Measurements from ENCODE around the gene KDM2A. TPM values are rescaled to one million over a fixed set of nuclear protein-coding genes. Genes with fewer than 3 reads are reported as not detected.

The KDM2A gene
- total and polyA plus RNA-seq, 2 of the 13 experiments (the other 11 are each of a cell fraction or from before 2014, with no cell fraction given): 31.3 to 31.4 TPM

DNA sequence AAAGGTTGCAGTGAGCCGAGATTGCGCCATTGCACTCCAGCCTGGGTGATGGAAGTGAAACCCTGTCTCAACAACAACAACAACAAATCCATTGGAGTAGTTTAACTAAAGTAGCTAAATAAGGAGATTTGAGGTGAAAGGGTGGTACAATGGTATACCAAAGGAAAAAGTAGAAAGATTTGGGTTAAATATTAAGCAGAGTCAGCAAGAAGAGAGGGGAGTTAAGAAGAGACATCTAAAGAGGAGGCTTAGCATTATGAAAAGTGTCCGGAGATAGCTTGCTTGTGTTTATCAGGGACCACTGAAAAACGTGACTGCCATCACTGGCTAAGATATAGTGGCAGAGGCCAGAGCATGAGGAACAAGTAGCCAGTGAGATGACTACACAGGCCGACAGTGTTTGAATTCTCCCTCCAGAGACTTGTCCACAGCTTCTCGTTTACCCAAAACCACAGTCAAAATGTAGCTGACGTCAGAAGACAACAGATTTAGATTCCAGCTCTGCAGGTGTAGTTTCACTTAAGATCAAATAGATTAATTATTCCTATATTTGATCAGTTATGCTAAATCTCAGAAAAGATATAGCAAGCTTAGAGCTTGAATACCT lies 114.6 kb downstream of the KDM2A start (continued):
- TF ChIP-seq KAT7 (CRISPR knock-in tag; IDR thresholded peaks at IDR 0.05; ENCODE audit: borderline replicate concordance): no peak
- TF ChIP-seq CEBPG (CRISPR knock-in tag; IDR thresholded peaks at IDR 0.05): peak; percentile 38; the same call in 1 of the 2 replicates
- TF ChIP-seq CHD4 (IDR thresholded peaks at IDR 0.05; ENCODE audit: borderline replicate concordance, low read length): no peak
- TF ChIP-seq ZNF713 (CRISPR knock-in tag; IDR thresholded peaks at IDR 0.05): no peak
- TF ChIP-seq MAFK (conservative IDR thresholded peaks at IDR 0.05 in 1 of 2, IDR thresholded peaks at IDR 0.05 in 1 of 2; ENCODE audit: low read length in 2 of 2): peak; percentile 63 to 83; a peak in 3 of 4 replicates
- no peak for TF ChIP-seq ZNF34 (CRISPR knock-in tag; IDR thresholded peaks at IDR 0.05; ENCODE audit: borderline replicate concordance)
- TF ChIP-seq SRSF1 (optimal IDR thresholded peaks at IDR 0.05; ENCODE audit: low read depth, low read length): no peak
- no peak for TF ChIP-seq FOXA1 (IDR thresholded peaks at IDR 0.05)
- TF ChIP-seq FOXA1 (CRISPR knock-in tag; IDR thresholded peaks at IDR 0.05): no peak
- no peak for TF ChIP-seq MXI1 (IDR thresholded peaks at IDR 0.05; ENCODE audit: borderline replicate concordance, low read depth, low read length)
- TF ChIP-seq MATR3 (CRISPR knock-in tag; IDR thresholded peaks at IDR 0.05): no peak
- TF ChIP-seq, protein P1, sequence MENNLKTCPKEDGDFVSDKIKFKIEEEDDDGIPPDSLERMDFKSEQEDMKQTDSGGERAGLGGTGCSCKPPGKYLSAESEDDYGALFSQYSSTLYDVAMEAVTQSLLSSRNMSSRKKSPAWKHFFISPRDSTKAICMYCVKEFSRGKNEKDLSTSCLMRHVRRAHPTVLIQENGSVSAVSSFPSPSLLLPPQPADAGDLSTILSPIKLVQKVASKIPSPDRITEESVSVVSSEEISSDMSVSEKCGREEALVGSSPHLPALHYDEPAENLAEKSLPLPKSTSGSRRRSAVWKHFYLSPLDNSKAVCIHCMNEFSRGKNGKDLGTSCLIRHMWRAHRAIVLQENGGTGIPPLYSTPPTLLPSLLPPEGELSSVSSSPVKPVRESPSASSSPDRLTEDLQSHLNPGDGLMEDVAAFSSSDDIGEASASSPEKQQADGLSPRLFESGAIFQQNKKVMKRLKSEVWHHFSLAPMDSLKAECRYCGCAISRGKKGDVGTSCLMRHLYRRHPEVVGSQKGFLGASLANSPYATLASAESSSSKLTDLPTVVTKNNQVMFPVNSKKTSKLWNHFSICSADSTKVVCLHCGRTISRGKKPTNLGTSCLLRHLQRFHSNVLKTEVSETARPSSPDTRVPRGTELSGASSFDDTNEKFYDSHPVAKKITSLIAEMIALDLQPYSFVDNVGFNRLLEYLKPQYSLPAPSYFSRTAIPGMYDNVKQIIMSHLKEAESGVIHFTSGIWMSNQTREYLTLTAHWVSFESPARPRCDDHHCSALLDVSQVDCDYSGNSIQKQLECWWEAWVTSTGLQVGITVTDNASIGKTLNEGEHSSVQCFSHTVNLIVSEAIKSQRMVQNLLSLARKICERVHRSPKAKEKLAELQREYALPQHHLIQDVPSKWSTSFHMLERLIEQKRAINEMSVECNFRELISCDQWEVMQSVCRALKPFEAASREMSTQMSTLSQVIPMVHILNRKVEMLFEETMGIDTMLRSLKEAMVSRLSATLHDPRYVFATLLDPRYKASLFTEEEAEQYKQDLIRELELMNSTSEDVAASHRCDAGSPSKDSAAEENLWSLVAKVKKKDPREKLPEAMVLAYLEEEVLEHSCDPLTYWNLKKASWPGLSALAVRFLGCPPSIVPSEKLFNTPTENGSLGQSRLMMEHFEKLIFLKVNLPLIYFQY (CRISPR knock-in tag; IDR thresholded peaks at IDR 0.05; ENCODE audit: borderline replicate concordance): no peak
- no peak for TF ChIP-seq YEATS4 (CRISPR knock-in tag; IDR thresholded peaks at IDR 0.05; ENCODE audit: borderline replicate concordance)
- TF ChIP-seq MAFF (IDR thresholded peaks at IDR 0.05; ENCODE audit: low read depth, low read length): peak; percentile 75
- no peak for TF ChIP-seq PHF20 (CRISPR knock-in tag; IDR thresholded peaks at IDR 0.05)
- no peak for TF ChIP-seq HNF1A (IDR thresholded peaks at IDR 0.05; ENCODE audit: low read depth)
- TF ChIP-seq HNF1A (CRISPR knock-in tag; IDR thresholded peaks at IDR 0.05; ENCODE audit: borderline replicate concordance): no peak
- no peak for TF ChIP-seq MEIS2 (CRISPR knock-in tag; IDR thresholded peaks at IDR 0.05)
- TF ChIP-seq SALL2 (CRISPR knock-in tag; IDR thresholded peaks at IDR 0.05): no peak
- TF ChIP-seq ZNF124 (CRISPR knock-in tag; IDR thresholded peaks at IDR 0.05): no peak
- TF ChIP-seq ZNF761 (CRISPR knock-in tag; conservative IDR thresholded peaks at IDR 0.05): no peak
- TF ChIP-seq ESRRA (CRISPR knock-in tag; IDR thresholded peaks at IDR 0.05; ENCODE audit: low read depth): no peak
- TF ChIP-seq SRSF4 (IDR thresholded peaks at IDR 0.05; ENCODE audit: low read depth, low read length, poor library complexity, severe bottlenecking): no peak
